ENCODE data around the gene COG3. TPM values are rescaled to one million over a fixed set of nuclear protein-coding genes. Genes with fewer than 3 reads are reported as not detected.
A peak's percentile ranks its signal among the peaks of the same experiment; 100 is the strongest.

COG3 gene
- total RNA-seq, 3 donors from 2014 or later: 37.0 to 51.3 (median 47.2) TPM

- DNase-seq (no peak), ATAC-seq (no peak)
- no peaks in the 10 kb centered on the region for H3K9me3 ChIP-seq
- no peaks in the 10 kb centered on the region for H3K4me1 ChIP-seq (ENCODE audit: low read depth)
- intact Hi-C loops (cut with DNase I, micrococcal nuclease): no loop called here
- no peaks in the 10 kb centered on the region for H3K36me3 ChIP-seq (ENCODE audit: low read depth)
- no peak overlapping the region for H3K4me3 ChIP-seq
- TF ChIP-seq, protein P1, sequence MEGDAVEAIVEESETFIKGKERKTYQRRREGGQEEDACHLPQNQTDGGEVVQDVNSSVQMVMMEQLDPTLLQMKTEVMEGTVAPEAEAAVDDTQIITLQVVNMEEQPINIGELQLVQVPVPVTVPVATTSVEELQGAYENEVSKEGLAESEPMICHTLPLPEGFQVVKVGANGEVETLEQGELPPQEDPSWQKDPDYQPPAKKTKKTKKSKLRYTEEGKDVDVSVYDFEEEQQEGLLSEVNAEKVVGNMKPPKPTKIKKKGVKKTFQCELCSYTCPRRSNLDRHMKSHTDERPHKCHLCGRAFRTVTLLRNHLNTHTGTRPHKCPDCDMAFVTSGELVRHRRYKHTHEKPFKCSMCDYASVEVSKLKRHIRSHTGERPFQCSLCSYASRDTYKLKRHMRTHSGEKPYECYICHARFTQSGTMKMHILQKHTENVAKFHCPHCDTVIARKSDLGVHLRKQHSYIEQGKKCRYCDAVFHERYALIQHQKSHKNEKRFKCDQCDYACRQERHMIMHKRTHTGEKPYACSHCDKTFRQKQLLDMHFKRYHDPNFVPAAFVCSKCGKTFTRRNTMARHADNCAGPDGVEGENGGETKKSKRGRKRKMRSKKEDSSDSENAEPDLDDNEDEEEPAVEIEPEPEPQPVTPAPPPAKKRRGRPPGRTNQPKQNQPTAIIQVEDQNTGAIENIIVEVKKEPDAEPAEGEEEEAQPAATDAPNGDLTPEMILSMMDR (IDR thresholded peaks at IDR 0.05): no peak
Observed at GRCh38 chr13:45448965-45449559, 15.7 kb upstream of the COG3 start.

- ATAC-seq (no peak), DNase-seq (no peak)
- intact Hi-C loops (cut with DNase I, micrococcal nuclease): no loop called here
- TF ChIP-seq, protein P1 (IDR thresholded peaks at IDR 0.05): no peak
- Histone ChIP-seq H3K9me3 (no peaks in the 10 kb centered on the region), H3K36me3 (ENCODE audit: low read depth) (no peaks in the 10 kb centered on the region), H3K4me1 (ENCODE audit: low read depth) (no peaks in the 10 kb centered on the region), H3K4me3 (no peak overlapping the region)
Observed at GRCh38 chr13:45451282-45451681, 13.5 kb upstream of the COG3 start.

DNA sequence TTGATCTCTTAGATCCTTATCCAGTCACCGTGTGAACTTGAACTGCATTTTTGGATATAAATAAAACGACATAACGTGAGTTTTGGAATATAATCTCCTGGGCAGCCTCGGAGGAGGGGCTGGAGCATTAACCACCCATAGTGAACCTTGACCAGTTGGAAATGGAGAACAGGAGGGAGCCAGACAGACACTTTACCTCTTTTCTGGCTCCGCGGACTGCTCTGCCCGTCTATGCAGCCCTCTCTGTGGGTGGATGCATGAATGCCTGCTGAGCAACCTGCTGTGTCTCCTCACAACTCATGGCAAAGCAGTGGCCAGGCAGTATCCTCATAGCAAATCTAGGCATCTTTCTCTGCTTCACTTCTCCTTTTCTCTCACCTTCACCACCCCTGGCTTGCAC, 10.5 kb upstream of the COG3 start:
- peaks cover 9% of the 10 kb centered on the region for H3K9me3 ChIP-seq
- no peaks in the 10 kb centered on the region for H3K36me3 ChIP-seq (ENCODE audit: low read depth)
- H3K4me1 ChIP-seq (ENCODE audit: low read depth): no peaks in the 10 kb centered on the region
- TF ChIP-seq, protein P1 (IDR thresholded peaks at IDR 0.05): no peak
- no peak overlapping the region for H3K4me3 ChIP-seq
- DNase-seq (no peak), ATAC-seq (no peak)
- intact Hi-C loops (cut with DNase I, micrococcal nuclease): no loop called here

DNA sequence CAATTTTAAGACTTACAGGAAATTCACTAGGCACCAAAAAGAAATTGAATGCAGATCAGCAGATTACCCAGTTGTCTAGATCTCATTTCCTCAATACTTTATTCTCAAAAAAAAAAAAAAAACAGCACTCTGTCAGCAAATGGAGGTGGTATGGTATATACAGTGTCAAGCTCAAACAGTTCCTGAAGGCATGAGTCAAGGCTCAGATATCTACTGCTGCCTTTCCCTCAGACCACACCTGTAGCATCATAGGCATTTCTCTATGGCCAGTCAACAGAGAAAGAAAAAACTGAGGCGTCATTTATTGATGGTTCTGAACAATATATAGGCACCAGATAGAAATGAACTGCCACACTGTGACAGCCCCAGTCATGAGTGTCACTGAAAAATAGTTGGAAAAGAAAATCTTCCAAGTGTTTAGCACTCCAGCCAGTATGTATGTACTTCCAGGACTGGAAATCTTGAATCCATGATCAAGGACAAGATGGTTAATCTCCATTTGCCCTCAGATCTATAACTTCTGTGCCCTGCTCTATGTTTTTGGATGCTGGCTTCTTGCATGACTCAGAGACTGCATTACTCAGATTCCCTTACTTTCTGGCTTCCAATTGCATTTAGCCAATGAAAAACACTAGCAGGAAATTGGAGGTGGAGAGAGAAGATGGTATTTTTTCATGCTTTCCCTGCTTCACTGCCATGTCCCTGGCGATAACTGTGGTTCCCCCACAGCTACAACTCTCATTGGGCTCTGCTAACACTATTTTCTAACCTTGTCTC, 8.4 kb upstream of the COG3 start:
- H3K36me3 ChIP-seq (ENCODE audit: low read depth): no peaks in the 10 kb centered on the region

DNA sequence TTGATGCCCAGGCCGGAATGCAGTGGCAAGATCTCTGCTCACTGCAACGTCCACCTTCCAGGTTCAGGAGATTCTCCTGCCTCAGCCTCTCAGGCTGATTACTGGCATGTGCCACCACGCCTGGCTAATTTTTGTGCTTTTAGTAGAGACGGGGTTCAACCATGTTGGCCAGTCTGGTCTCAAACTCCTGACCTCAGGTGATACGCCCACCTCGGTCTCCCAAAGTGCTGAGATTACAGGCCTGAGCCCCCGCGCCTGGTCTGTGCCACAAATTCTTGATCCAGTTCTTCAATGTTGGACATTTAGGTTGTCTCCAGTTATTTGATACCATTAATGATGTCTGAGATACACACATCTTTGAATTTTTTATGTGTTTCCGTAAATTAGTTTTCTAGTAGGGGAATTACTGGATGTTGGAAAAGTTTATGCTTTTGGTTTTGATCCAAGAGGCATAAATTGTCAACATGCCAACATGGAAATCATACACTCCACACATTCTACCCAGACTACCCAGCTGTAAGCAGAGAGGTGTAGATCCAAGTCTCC, 525 bp upstream of the COG3 start:
- intact Hi-C loops (cut with DNase I, micrococcal nuclease): no loop called here
- TF ChIP-seq, protein P1 (IDR thresholded peaks at IDR 0.05): no peak
- H3K9me3 ChIP-seq: no peaks in the 10 kb centered on the region
- H3K4me3 ChIP-seq: peak overlapping the region; percentile 99
- DNase-seq: peak; percentile 34 to 55 (median 49)
- ATAC-seq: no peak
- H3K36me3 ChIP-seq (ENCODE audit: low read depth): no peaks in the 10 kb centered on the region
- H3K4me1 ChIP-seq (ENCODE audit: low read depth): peaks cover 45% of the 10 kb centered on the region

More for the DNA sequence above, 8.4 kb upstream of the COG3 start:
- Histone ChIP-seq H3K9me3 (peaks cover 9% of the 10 kb centered on the region), H3K4me1 (ENCODE audit: low read depth) (no peaks in the 10 kb centered on the region), H3K4me3 (no peak overlapping the region)
- intact Hi-C loops (cut with DNase I, micrococcal nuclease): no loop called here
- DNase-seq (no peak), ATAC-seq (peak; percentile 62)
- TF ChIP-seq, protein P1 (IDR thresholded peaks at IDR 0.05): no peak

Data from mucosa of descending colon (tissue), 3 donors.